ENCODE measurements around the gene SNX12.

Gene SNX12

DNA sequence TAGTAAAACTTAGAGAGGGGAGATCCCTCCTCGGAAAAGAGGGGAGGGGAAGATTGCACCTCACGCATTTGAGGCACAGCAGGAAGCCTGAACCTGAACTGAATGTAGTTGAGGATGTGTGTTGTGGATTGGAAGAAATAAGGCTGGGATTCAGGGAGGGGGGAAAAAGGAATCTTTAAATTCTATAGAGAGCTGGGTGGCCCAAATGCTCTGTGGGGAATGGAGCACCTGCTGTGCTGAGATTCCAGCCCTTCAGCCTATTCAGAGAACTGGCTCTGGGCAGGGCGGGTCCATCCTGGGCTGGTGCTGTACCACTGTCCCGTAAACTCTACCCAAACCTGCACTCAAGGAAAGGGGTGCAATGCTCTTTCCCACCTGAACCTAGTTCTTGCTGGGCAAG lies 31.6 kb upstream of the SNX12 start:
- H3K4me3 ChIP-seq (ENCODE audit: low read length), result no peak overlapping the region
- no peak for DNase-seq (ENCODE audit: low read depth)
- TF ChIP-seq, protein P1, sequence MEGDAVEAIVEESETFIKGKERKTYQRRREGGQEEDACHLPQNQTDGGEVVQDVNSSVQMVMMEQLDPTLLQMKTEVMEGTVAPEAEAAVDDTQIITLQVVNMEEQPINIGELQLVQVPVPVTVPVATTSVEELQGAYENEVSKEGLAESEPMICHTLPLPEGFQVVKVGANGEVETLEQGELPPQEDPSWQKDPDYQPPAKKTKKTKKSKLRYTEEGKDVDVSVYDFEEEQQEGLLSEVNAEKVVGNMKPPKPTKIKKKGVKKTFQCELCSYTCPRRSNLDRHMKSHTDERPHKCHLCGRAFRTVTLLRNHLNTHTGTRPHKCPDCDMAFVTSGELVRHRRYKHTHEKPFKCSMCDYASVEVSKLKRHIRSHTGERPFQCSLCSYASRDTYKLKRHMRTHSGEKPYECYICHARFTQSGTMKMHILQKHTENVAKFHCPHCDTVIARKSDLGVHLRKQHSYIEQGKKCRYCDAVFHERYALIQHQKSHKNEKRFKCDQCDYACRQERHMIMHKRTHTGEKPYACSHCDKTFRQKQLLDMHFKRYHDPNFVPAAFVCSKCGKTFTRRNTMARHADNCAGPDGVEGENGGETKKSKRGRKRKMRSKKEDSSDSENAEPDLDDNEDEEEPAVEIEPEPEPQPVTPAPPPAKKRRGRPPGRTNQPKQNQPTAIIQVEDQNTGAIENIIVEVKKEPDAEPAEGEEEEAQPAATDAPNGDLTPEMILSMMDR (IDR thresholded peaks at IDR 0.05; ENCODE audit: insufficient read depth, low read depth, low read length, missing control alignments), result no peak

DNA sequence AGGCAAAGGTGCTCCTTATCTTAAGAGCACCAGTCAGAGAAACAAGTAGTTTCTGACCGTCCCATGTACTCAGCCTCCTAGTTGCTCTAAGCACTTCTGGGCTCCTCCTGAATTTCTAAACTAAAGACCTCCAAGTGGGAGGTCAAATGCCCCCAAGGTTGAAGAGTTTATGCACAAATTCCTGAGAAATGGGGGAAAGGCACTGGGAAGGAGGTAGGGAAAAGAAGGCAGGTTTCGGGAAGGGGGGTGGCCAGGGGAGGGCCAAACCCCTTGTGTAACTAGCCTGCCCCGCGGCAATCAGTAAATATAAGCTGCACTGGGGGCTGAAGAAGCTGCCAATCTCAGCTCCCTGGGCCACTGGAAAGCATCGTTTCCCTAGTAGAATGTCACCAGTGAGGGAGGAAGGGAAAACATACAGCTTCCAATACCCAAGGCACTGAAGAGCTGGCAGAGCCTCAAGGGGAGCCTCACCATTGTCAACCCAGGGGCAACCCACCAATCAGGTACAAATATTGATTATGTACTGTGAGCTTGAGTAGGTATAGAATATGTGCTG lies 30.9 kb upstream of the SNX12 start:
- no peak overlapping the region for H3K4me3 ChIP-seq (ENCODE audit: low read length)
- no peak for DNase-seq (ENCODE audit: low read depth)
- TF ChIP-seq, protein P1 (IDR thresholded peaks at IDR 0.05; ENCODE audit: insufficient read depth, low read depth, low read length, missing control alignments), result no peak

DNA sequence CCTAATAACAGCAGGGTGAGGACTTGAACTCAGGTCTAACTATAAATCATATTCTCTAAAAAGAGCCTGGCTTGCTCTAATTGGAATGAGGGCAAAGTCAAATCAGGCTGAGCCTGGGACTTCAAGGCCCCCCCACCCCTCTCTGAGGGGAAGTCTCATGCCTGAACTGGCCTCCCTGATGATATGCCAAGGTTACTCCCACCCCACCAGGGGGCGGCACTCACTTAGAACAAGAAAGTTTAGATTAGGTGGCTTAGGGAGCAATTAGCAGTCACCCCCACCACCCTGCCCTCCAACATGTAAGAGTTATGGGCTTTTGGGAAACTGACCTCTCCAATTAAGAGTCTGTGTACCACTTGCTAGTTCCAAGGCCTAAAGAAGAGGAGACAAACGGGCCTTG lies 30.2 kb upstream of the SNX12 start:
- TF ChIP-seq, protein P1 (IDR thresholded peaks at IDR 0.05; ENCODE audit: insufficient read depth, low read depth, low read length, missing control alignments), result peak; percentile 27
- no peak overlapping the region for H3K4me3 ChIP-seq (ENCODE audit: low read length)
- DNase-seq (ENCODE audit: low read depth), result peak; percentile 44

DNA sequence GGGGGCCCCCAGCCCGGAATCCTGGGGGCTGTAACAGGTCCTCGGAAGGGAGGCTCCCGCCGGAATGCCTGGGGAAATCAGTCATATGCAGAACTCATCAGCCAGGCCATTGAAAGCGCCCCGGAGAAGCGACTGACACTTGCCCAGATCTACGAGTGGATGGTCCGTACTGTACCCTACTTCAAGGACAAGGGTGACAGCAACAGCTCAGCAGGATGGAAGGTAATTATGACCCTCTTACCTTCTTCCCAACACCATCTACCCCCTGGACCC lies 28.6 kb upstream of the SNX12 start:
- TF ChIP-seq, protein P1 (IDR thresholded peaks at IDR 0.05; ENCODE audit: insufficient read depth, low read depth, low read length, missing control alignments), result no peak
- H3K4me3 ChIP-seq (ENCODE audit: low read length), result peak overlapping the region; percentile 62
- DNase-seq (ENCODE audit: low read depth), result no peak

DNA sequence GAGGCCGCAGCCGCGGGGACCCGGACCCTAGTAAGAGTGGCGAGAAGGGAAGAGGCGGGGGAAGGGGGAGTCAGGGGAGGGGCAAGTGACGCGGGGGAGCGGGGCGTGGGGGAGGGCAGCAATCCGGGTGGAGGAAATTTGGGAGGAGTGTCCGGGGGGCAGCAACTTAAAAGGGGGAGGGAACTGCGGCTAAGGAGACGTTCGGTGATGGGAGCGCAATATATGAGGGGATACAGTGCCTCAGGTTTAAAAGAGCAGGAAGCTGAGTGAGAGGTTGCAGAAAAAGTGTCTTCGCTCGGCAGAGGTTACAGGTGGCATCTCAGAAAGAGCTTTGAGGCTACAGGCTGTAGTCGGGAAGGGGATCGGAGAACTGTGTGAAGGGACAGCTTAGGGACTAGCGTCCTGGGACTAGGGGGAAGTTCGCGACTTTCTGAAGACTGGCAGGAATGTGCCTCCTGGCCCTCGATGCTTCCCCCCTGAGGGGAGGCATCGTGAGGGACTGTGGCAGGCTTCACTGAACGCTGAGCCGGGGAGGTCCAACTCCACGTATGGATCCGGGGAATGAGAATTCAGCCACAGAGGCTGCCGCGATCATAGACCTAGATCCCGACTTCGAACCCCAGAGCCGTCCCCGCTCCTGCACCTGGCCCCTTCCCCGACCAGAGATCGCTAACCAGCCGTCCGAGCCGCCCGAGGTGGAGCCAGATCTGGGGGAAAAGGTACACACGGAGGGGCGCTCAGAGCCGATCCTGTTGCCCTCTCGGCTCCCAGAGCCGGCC lies 28.0 kb upstream of the SNX12 start:
- TF ChIP-seq, protein P1 (IDR thresholded peaks at IDR 0.05; ENCODE audit: insufficient read depth, low read depth, low read length, missing control alignments), result no peak
- peak overlapping the region; percentile 62 for H3K4me3 ChIP-seq (ENCODE audit: low read length)
- peak; percentile 39 for DNase-seq (ENCODE audit: low read depth)

DNA sequence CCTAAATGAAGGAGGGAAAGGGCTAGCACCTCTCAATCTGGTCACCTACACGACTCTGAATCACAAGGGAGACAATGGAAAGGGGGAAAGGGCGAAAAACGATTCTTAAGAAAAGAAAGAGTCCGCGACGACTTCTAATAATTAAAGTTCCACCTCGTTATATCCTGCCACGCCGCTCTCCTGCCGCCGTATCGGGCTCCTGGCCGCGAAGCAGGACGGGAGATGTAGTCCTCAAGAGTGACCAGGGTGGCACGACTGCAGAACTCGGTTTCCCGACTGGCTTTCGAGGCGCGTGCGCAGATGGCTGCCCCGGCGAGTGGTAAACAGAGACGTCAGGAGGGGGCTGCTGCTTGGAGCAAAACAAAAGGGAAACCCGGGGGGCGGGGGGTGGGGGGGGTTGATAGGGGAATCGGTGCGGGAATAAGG lies 27.4 kb upstream of the SNX12 start, which contains the start of gene FOXO4:
TSS of gene FOXO4 (plus strand) at position 297 of the 426 bp plus-strand sequence. CDS start 678 bp downstream, outside the sequence.
- H3K4me3 ChIP-seq (ENCODE audit: low read length), result peak within 1 kb of the TSS; percentile 62
- peak; percentile 83 for DNase-seq (ENCODE audit: low read depth)
- TF ChIP-seq, protein P1 (IDR thresholded peaks at IDR 0.05; ENCODE audit: insufficient read depth, low read depth, low read length, missing control alignments), result no peak

DNA sequence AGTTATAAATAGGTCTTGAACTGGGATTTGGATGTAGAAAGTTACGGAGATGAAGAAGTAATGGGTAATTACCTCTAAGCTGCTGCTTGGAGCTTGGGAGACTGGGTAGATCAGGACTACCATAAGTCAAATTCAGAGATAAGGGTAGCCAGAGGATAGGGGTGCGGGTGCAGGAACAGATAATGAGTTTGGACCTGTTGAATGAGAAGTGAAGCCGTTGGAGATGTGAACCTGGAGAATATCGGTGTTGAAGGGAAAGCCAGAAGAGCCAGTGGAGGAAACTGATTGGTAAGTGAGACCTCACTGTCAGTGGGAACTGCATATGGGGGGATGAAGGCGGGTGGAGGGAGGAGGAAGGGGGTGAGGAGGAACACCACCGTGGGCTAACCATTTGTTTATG lies 26.9 kb upstream of the SNX12 start:
- peak overlapping the region; percentile 57 for H3K4me3 ChIP-seq (ENCODE audit: low read length)
- TF ChIP-seq, protein P1 (IDR thresholded peaks at IDR 0.05; ENCODE audit: insufficient read depth, low read depth, low read length, missing control alignments), result no peak
- DNase-seq (ENCODE audit: low read depth), result no peak
